ENCODE measurements around the gene YWHAE. TPM values are rescaled to one million over a fixed set of nuclear protein-coding genes. Genes with fewer than 3 reads are reported as not detected.
A peak's percentile ranks its signal among the peaks of the same experiment; 100 is the strongest.

YWHAE gene
- total and polyA plus RNA-seq, 3 donors from 2014 or later, result 649 to 749 (median 678) TPM

GRCh38 chr17:1377334-1377733 is 22.7 kb downstream of the YWHAE start:
- 61 to 73% methylated on average over 3 of the region's 3 CpGs for WGBS, 2 donors
- H3K36me3 ChIP-seq (ENCODE audit: low read depth, missing control alignments), result no peaks in the 10 kb centered on the region
- intact Hi-C loops (cut with DNase I; ENCODE audit: low total_unique reads), result no loop called here
- no peak overlapping the region for H3K27ac ChIP-seq
- peaks cover 90% of the 10 kb centered on the region for H3K4me1 ChIP-seq
- H3K27me3 ChIP-seq, result no peaks in the 10 kb centered on the region
- no peaks in the 10 kb centered on the region for H3K9me3 ChIP-seq
- no peak for DNase-seq
- no peak overlapping the region for H3K4me3 ChIP-seq
- TF ChIP-seq CTCF (IDR thresholded peaks at IDR 0.05) (no peak), POLR2A (IDR thresholded peaks at IDR 0.05) (no peak)

- no peak for DNase-seq
- Histone ChIP-seq H3K27me3 (no peaks in the 10 kb centered on the region), H3K4me1 (peaks cover 77% of the 10 kb centered on the region), H3K36me3 (ENCODE audit: low read depth, missing control alignments) (no peaks in the 10 kb centered on the region), H3K27ac (peak overlapping the region; percentile 50 to 70), H3K4me3 (no peak overlapping the region), H3K9me3 (no peaks in the 10 kb centered on the region)
- 36 to 41% methylated on average over 5 of the region's 5 CpGs for WGBS, 2 donors
- TF ChIP-seq CTCF (IDR thresholded peaks at IDR 0.05) (no peak), POLR2A (IDR thresholded peaks at IDR 0.05) (no peak)
- intact Hi-C loops (cut with DNase I; ENCODE audit: low total_unique reads), result no loop called here
Measured at GRCh38 chr17:1376061-1376460, 24.0 kb downstream of the YWHAE start.

GRCh38 chr17:1375615-1376014 is 24.4 kb downstream of the YWHAE start:
- Histone ChIP-seq H3K36me3 (ENCODE audit: low read depth, missing control alignments) (no peaks in the 10 kb centered on the region), H3K9me3 (no peaks in the 10 kb centered on the region), H3K27me3 (no peaks in the 10 kb centered on the region), H3K27ac (no peak overlapping the region), H3K4me3 (no peak overlapping the region), H3K4me1 (peaks cover 73% of the 10 kb centered on the region)
- 26 to 30% methylated on average over 2 of the region's 2 CpGs for WGBS, 2 donors
- intact Hi-C loops (cut with DNase I; ENCODE audit: low total_unique reads), result no loop called here
- DNase-seq, result no peak
- TF ChIP-seq CTCF (IDR thresholded peaks at IDR 0.05) (no peak), POLR2A (IDR thresholded peaks at IDR 0.05) (no peak)

- peaks cover 64% of the 10 kb centered on the region for H3K4me1 ChIP-seq
- no peak overlapping the region for H3K4me3 ChIP-seq
- intact Hi-C loops (cut with DNase I; ENCODE audit: low total_unique reads), result no loop called here
- H3K9me3 ChIP-seq, result no peaks in the 10 kb centered on the region
- H3K36me3 ChIP-seq (ENCODE audit: low read depth, missing control alignments), result no peaks in the 10 kb centered on the region
- H3K27me3 ChIP-seq, result no peaks in the 10 kb centered on the region
- 60 to 61% methylated on average over 10 of the region's 10 CpGs for WGBS, 2 donors
- TF ChIP-seq POLR2A (IDR thresholded peaks at IDR 0.05), result no peak
- TF ChIP-seq CTCF (IDR thresholded peaks at IDR 0.05), result no peak
- H3K27ac ChIP-seq, result no peak overlapping the region
- no peak for DNase-seq
Measured at GRCh38 chr17:1374431-1375177, 25.4 kb downstream of the YWHAE start.

GRCh38 chr17:1373707-1374237 is 26.2 kb downstream of the YWHAE start:
- peaks cover 56% of the 10 kb centered on the region for H3K4me1 ChIP-seq
- H3K9me3 ChIP-seq, result no peaks in the 10 kb centered on the region
- intact Hi-C loops (cut with DNase I; ENCODE audit: low total_unique reads), result no loop called here
- TF ChIP-seq POLR2A (IDR thresholded peaks at IDR 0.05), result no peak
- no peak for TF ChIP-seq CTCF (IDR thresholded peaks at IDR 0.05)
- no peak for DNase-seq
- H3K27ac ChIP-seq, result no peak overlapping the region
- no peaks in the 10 kb centered on the region for H3K36me3 ChIP-seq (ENCODE audit: low read depth, missing control alignments)
- no peak overlapping the region for H3K4me3 ChIP-seq
- no peaks in the 10 kb centered on the region for H3K27me3 ChIP-seq
- WGBS, 2 donors, result 52 to 63% methylated on average over 9 of the region's 9 CpGs

All from testis (tissue), 3 donors.